ENCODE results near the gene PEX11B.
"Not testable (repeated sequence)": the region's sequence is repeated elsewhere in the genome, so short reads cannot be mapped to it uniquely, and the experiment has no call there.

Gene PEX11B

GRCh38 chr1:145926686-145927062 is 8.2 kb upstream of the PEX11B start:
- peak overlapping the region; percentile 71 for H3K4me3 ChIP-seq (ENCODE audit: low read depth, low read length)
- TF ChIP-seq, protein P1, sequence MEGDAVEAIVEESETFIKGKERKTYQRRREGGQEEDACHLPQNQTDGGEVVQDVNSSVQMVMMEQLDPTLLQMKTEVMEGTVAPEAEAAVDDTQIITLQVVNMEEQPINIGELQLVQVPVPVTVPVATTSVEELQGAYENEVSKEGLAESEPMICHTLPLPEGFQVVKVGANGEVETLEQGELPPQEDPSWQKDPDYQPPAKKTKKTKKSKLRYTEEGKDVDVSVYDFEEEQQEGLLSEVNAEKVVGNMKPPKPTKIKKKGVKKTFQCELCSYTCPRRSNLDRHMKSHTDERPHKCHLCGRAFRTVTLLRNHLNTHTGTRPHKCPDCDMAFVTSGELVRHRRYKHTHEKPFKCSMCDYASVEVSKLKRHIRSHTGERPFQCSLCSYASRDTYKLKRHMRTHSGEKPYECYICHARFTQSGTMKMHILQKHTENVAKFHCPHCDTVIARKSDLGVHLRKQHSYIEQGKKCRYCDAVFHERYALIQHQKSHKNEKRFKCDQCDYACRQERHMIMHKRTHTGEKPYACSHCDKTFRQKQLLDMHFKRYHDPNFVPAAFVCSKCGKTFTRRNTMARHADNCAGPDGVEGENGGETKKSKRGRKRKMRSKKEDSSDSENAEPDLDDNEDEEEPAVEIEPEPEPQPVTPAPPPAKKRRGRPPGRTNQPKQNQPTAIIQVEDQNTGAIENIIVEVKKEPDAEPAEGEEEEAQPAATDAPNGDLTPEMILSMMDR (IDR thresholded peaks at IDR 0.05; ENCODE audit: borderline replicate concordance, insufficient read depth, low read depth, low read length) = no peak

DNA sequence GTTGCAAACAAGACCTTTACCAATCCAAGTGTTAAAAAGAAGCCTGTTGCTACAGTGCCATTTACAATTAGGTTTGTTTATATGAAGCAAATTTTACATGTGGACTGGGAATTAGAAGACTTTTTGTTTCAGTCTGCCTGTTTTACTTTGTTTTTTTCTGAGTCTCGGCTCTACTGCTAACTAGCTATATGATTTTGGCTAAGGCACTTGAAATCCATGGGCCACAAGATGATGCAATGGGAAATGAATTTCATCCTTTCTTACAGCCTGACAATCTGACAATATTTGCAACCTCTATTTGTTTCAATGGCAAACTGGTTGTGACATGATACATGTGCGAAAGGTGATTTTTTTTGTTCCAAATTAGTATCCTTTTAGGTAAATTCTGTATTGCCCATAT is 3.7 kb upstream of the PEX11B start:
- H3K4me3 ChIP-seq (ENCODE audit: low read depth, low read length) = no peak overlapping the region
- TF ChIP-seq, protein P1 (IDR thresholded peaks at IDR 0.05; ENCODE audit: borderline replicate concordance, insufficient read depth, low read depth, low read length) = no peak

- not testable (repeated sequence) for H3K4me3 ChIP-seq (ENCODE audit: low read depth, low read length)
Observed at GRCh38 chr1:145920297-145920696, 1.8 kb upstream of the PEX11B start.

DNA sequence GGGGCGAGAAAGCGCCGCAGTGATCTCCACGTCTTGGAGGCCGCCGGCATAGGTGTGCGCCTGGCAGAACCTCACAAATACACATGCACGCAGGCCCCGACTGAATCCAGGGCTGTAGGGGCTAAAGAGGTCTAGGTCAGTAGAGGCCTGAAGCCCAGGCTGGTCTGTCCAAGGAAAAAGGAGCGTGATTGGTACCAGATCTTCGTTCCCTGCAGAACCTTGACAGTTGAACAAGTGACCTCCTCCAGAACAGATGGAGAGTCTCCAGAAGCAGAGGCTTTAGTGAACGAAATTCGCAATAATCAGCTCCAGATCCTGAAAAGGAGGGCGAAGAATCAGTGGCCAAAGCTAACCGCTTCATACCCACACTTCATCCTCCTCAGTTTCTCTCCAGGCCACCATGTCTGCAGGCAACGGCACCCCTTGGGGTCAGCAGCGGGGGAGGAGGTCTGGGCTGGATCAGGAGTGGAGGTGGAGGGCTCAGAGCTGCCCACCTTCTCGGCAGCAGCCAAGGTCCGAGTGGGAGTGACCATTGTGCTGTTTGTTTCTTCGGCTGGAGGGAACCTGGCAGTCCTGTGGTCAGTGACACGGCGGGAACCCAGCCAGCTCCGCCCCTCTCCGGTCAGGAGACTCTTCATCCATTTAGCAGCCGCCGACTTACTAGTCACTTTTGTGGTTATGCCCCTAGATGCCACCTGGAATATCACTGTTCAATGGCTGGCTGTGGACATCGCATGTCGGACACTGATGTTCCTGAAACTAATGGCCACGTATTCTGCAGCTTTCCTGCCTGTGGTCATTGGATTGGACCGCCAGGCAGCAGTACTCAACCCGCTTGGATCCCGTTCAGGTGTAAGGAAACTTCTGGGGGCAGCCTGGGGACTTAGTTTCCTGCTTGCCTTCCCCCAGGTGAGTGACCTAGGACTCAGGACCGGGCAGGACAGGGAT is 749 bp upstream of the PEX11B start:
- H3K4me3 ChIP-seq (ENCODE audit: low read depth, low read length) = peak overlapping the region; percentile 100
- TF ChIP-seq, protein P1 (IDR thresholded peaks at IDR 0.05; ENCODE audit: borderline replicate concordance, insufficient read depth, low read depth, low read length) = no peak

GRCh38 chr1:145917595-145917994 is 922 bp downstream of the PEX11B start:
- H3K4me3 ChIP-seq (ENCODE audit: low read depth, low read length) = peak overlapping the region; percentile 100
- TF ChIP-seq, protein P1 (IDR thresholded peaks at IDR 0.05; ENCODE audit: borderline replicate concordance, insufficient read depth, low read depth, low read length) = no peak

GRCh38 chr1:145916745-145917144 is 1.8 kb downstream of the PEX11B start:
- H3K4me3 ChIP-seq (ENCODE audit: low read depth, low read length) = no peak overlapping the region
- TF ChIP-seq, protein P1 (IDR thresholded peaks at IDR 0.05; ENCODE audit: borderline replicate concordance, insufficient read depth, low read depth, low read length) = no peak

DNA sequence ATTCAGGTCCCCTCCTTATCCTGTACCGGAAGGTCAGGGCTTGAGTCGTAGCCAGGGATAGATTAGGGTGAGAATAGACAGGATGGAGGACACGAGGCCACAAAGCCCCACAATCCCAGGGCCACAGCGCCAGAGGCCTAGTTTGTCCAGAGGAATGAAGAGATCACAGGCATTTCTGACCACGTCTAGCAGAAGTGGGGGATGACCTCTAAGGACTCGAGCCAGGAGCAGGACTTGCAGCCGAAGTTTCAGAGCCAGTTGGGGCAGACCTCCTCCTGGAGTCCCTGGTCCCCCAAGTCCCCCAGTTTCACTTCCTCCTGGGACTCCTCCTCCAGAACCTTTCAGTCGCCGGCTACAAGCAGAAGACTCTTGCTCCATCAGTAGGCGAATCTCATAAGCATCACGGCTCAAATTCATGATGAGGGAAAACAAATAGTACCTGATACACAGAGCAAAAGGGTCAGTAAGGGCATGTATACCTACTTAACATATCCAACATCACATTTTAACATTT is 6.3 kb downstream of the PEX11B start:
- TF ChIP-seq, protein P1 (IDR thresholded peaks at IDR 0.05; ENCODE audit: borderline replicate concordance, insufficient read depth, low read depth, low read length) = no peak
- H3K4me3 ChIP-seq (ENCODE audit: low read depth, low read length) = no peak overlapping the region

All from GM12875 (cell line).